Muscle of leg (tissue), 11 donors: ENCODE data around the gene SWT1. TPM values are rescaled to one million over a fixed set of nuclear protein-coding genes. Genes with fewer than 3 reads are reported as not detected.
"Not testable (repeated sequence)": the region's sequence is repeated elsewhere in the genome, so short reads cannot be mapped to it uniquely, and the experiment has no call there.

Experiments used
- DNase-seq: peaks from one replicate; pipeline ENCODE4 v3.0.0; 2013
- H3K27ac ChIP-seq: one replicate; pipeline ENCODE4 v1.5.1; 2013; ENCODE audit warnings: mild to moderate bottlenecking, low read length, control low read depth
- H3K27me3 ChIP-seq: one replicate; pipeline ENCODE4 v1.6.1; 2013; ENCODE audit warnings: low read length; ENCODE audit not compliant: control insufficient read depth, insufficient read depth
- H3K36me3 ChIP-seq: one replicate; pipeline ENCODE4 v1.6.1; 2013; ENCODE audit warnings: low read length; ENCODE audit not compliant: control insufficient read depth, insufficient read depth
- H3K4me1 ChIP-seq: one replicate; pipeline ENCODE4 v1.6.1; 2013; ENCODE audit warnings: low read length; ENCODE audit not compliant: control insufficient read depth, insufficient read depth
- H3K4me3 ChIP-seq: one replicate; pipeline ENCODE4 v1.5.1; 2013; ENCODE audit warnings: low read length, control low read depth
- H3K9me3 ChIP-seq: replicated peaks from 2 replicates; pipeline ENCODE4 v1.6.1; 2013; ENCODE audit warnings: low read depth, low read length; ENCODE audit not compliant: control insufficient read depth
- WGBS: methylation state at CpG from one replicate; pipeline ENCODE4 v1.1.5; 2013; ENCODE audit warnings: missing lambda C conversion rate; ENCODE audit not compliant: insufficient coverage; 5-methylcytosine and 5-hydroxymethylcytosine counted together
- polyA plus RNA-seq, 8 donors: library from polyadenylated mRNA; unstranded; fragments of 120-200 nt; gene quantifications; one replicate each; pipeline versions ENCODE4 v1.2.1 to v1.2.3, GENCODE V29; 2013; ENCODE audit warnings: inconsistent platforms in 1 of 8, low replicate concordance in 1 of 8; ENCODE audit not compliant: insufficient read length in 8 of 8, insufficient read depth in 1 of 8
- total RNA-seq: library from RNA; stranded (reverse); fragments of 120-200 nt; gene quantifications from one replicate; pipeline ENCODE4 v1.2.4, GENCODE V29; 2013

SWT1 gene
- total and polyA plus RNA-seq, 9 donors, result 4.9 to 9.5 (median 5.8) TPM

DNA sequence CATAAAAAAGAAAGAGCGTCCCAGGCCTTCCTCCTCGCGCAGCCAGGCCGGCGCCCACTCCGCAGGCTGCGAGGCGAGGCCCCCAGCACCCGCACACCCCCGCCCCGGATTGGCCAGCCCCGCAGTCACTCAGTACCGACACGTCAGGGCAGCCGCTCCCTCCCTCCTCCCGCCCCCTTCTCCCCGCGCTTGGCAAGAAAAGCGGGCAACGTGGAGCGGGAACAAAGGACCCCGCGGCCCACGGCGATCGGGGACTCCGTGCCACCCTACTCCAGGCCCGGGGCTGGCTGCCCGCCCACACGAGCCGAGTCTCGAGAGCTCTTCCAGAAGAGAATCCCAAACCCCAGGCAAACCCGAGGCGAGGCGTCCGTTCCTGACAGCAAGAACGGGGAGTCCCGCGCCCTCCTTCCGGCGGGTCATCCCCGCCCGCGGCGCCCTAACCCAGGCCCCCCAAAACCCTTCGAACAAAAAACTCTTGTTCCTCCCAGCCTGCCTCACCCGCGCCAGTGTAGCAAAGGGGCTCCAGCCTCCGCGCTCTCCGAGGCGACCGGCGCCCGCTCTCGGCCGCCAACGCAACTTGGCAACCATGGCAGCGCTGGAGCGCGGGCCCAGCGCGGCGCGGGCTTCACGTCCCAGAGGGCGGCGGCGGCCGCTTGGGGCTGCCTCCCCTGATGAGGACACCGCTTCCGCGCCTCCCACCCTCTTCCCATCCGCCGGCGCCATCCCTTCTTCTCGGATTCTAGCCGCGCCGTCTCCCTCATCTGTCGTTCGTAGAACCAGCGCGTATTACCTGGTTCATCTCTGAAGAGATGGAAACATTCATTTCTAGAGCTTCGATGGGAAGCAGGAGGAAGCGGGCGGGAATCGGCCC is 159.4 kb downstream of the SWT1 start:
- under 1% methylated on average over 86 of the region's 88 CpGs for WGBS
- peaks cover 7% of the 10 kb centered on the region for H3K4me1 ChIP-seq
- no peaks in the 10 kb centered on the region for H3K36me3 ChIP-seq
- H3K9me3 ChIP-seq, result no peaks in the 10 kb centered on the region
- no peaks in the 10 kb centered on the region for H3K27me3 ChIP-seq
- peak overlapping the region; percentile 95 for H3K4me3 ChIP-seq
- DNase-seq, result peak; percentile 97
- H3K27ac ChIP-seq, result peak overlapping the region; percentile 98

DNA sequence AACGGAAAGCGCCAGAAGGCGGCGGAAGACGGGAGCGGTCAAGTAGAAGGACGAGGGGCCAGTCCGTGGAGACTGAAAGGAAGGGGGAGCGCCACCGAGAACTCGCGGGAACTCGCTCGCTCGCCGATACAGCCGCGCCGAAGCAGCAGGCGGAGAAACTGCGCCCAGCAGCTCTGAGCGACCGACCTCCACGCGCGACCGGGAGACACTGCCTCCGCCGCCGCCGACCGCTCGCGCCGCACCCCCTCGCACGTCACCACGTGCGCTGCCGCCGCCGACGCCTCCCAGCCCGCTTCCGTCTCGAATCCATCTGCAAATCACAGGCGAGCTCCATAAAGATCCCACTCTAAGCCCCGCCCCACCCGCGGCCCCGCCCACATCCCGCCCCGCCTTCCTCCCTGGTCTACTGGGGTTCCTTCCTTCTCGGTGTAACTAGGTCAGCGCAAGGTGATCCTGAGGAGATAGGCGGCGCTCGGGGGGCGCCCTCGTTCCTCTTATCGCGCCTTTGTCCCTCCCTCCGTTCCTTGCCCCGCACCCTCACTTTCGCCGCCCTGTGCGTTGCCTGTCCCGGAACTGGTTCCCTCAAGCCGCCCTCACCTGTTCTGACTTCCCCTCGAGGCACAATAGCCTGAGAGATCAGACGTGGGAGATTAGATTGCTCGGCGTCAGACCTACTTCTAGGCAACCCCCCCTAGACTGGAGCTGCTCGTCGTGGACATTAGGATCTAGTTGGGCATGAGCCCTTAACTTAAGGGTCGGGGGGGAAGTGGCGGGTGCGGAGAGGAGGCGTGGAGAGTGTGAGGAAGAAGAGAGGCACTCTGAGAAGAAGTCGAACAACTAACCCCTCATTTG is 160.3 kb downstream of the SWT1 start, which contains the start of gene IVNS1ABP:
Gene IVNS1ABP, minus strand, starts transcription at position 210 of the 852 bp plus-strand sequence. CDS start 7,750 bp downstream, outside the sequence.
- WGBS, result under 1% methylated on average over 70 of the region's 80 CpGs
- Histone ChIP-seq H3K27me3 (no peaks in the 10 kb centered on the region), H3K4me1 (peaks cover 7% of the 10 kb centered on the region), H3K9me3 (no peaks in the 10 kb centered on the region), H3K27ac (peak within 1 kb of the TSS; percentile 98), H3K36me3 (no peaks in the 10 kb centered on the region), H3K4me3 (peak within 1 kb of the TSS; percentile 95)
- DNase-seq, result peak; percentile 98

DNA sequence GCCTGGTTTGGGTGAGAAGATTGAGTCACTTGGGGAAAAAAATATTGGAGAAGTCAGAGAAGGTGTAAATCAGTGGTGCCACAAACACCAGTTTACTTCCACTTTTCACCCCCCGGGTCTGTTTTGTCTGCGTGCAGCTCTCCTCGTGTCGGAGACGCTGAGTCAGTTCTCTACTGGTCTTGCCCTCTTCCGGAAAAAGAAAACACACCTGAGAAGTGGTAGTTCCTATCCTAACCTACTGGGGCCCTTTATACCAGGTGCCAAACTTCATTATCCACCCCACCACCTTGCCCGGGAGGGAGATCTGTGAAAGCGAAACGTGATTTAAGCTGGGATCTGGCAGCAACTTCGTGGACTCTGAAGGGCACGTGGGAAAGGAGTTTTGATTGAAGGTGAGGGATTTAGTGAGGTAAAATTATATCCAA is 160.9 kb downstream of the SWT1 start:
- Histone ChIP-seq H3K27ac (peak overlapping the region; percentile 94), H3K9me3 (no peaks in the 10 kb centered on the region), H3K27me3 (no peaks in the 10 kb centered on the region), H3K4me1 (peaks cover 7% of the 10 kb centered on the region), H3K4me3 (peak overlapping the region; percentile 80), H3K36me3 (no peaks in the 10 kb centered on the region)
- 35% methylated on average over 10 of the region's 11 CpGs for WGBS
- DNase-seq, result peak; percentile 71

DNA sequence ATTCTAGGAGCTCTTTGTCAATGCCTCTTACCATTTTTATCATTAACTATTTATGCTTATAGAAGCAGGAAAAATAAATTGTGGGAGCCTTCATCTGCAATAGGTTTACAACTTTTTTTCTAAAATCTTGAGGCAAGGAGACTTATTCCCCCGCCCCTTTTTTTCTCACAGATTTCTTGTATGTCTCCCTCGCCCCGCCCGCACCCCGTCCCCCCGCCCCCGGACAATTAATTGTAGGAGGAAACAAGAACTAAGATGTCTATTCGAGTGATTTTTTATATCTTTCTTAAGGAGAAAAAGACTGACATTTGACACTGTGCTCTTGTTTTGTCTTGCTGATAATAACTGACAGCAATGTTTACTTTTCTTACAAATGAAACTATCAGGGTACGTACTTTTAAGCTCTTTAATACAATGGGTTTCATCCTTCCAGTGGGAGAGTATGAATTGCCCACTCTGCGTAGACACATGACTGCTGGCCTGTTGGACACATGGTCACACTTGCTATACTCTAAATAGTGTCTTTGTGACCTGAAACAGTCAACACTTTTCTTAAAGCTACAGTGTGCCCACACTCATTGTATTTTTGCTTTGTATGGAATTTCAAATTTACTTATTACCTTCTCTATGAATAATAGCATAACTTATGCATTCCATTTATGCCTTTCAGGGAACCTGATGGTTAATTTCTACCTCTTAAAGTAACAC is 161.6 kb downstream of the SWT1 start:
- no CpG with 5 or more reads among the region's 10 CpGs for WGBS
- Histone ChIP-seq H3K27ac (peak overlapping the region; percentile 94), H3K4me1 (peaks cover 7% of the 10 kb centered on the region), H3K27me3 (no peaks in the 10 kb centered on the region), H3K36me3 (no peaks in the 10 kb centered on the region), H3K9me3 (no peaks in the 10 kb centered on the region), H3K4me3 (no peak overlapping the region)
- no peak for DNase-seq

DNA sequence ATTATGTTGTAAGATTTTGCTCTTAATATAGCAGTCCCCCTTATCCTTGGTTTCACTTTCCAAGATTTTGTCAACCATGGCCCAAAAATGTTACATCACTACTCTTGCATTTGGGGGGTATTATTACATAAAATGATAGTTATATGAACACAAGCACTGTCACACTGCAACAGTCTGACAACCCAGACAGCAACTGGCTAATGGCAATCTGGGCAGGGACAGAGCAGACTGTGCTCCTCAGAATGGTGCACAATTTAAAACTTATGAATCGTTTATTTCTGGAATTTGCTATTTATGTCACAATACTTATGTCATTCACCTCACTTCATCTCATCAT is 162.1 kb downstream of the SWT1 start:
- H3K9me3 ChIP-seq, result no peaks in the 10 kb centered on the region
- no peaks in the 10 kb centered on the region for H3K27me3 ChIP-seq
- H3K4me3 ChIP-seq, result no peak overlapping the region
- DNase-seq, result no peak
- H3K36me3 ChIP-seq, result no peaks in the 10 kb centered on the region
- H3K27ac ChIP-seq, result no peak overlapping the region
- WGBS, result no CpG with 5 or more reads among the region's 1 CpG
- peaks cover 7% of the 10 kb centered on the region for H3K4me1 ChIP-seq

DNA sequence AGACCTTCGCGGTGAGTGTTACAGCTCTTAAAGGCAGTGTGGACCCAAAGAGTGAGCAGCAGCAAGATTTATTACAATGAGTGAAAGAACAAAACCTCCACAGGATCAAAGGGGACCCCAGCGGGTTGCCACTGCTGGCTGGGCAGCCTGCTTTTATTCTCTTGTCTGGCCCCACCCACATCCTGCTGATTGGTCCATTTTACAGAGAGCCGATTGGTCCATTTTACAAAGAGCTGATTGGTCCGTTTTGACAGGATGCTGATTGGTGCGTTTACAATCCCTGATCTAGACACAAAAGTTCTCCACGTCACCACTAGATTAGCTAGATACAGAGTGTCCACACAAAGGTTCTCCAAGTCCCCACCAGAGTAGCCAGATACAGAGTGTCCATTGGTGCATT is 164.1 kb downstream of the SWT1 start:
- not testable (repeated sequence) for H3K36me3 ChIP-seq, H3K27me3 ChIP-seq, DNase-seq, H3K9me3 ChIP-seq, H3K4me3 ChIP-seq, H3K4me1 ChIP-seq, H3K27ac ChIP-seq
- 100% methylated on average over 3 of the region's 7 CpGs for WGBS

DNA sequence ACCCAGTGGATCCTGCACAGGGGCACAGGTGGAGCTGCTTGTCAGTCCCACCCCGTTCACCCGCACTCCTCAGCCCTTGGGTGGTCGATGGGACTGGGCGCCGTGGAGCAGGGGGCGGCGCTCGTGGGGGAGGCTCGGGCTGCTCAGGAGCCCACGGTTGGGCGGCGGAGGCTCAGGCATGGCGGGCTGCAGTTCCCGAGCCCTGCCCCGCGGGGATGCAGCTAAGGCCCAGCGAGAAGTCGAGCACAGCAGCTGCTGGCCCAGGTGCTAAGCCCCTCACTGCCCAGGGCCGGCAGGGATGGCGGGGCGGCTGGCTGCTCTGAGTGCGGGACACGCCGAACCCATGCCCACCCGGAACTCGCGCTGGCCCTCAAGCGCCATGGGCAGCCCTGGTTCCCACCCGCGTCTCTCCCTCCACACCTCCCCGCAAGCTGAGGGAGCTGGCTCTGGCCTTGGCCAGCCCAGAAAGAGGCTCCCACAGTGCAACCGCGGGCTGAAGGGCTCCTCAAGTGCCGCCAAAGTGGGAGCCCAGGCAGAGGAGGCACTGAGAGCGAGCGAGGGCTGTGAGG is 164.8 kb downstream of the SWT1 start:
- H3K36me3 ChIP-seq, H3K4me3 ChIP-seq, H3K27me3 ChIP-seq, H3K27ac ChIP-seq, H3K4me1 ChIP-seq, DNase-seq, H3K9me3 ChIP-seq: not testable (repeated sequence)
- 97% methylated on average over 35 of the region's 36 CpGs for WGBS

DNA sequence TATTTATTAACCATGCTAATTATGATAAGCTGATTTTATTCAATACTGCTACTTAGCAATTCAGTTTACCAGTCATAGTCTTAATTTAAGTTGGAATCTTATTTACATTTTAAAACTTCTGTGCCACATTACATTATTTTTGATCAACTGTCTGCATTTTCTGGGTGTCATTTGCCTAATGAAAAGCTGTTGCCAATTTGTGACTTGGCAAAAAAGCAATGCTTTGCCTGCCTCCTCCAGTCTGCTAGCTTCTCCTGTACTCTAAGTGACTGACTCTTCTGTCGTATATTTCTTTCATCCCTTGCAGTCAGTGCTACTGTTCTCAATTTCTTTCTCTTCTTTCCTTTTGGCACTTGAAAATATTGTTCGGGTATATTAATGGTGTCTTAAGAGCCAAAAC is 165.7 kb downstream of the SWT1 start:
- Histone ChIP-seq H3K36me3 (no peaks in the 10 kb centered on the region), H3K9me3 (no peaks in the 10 kb centered on the region), H3K4me3 (no peak overlapping the region), H3K4me1 (peaks cover 5% of the 10 kb centered on the region), H3K27ac (no peak overlapping the region), H3K27me3 (no peaks in the 10 kb centered on the region)
- DNase-seq, result no peak
- WGBS, result no CpG with 5 or more reads among the region's 2 CpGs

DNA sequence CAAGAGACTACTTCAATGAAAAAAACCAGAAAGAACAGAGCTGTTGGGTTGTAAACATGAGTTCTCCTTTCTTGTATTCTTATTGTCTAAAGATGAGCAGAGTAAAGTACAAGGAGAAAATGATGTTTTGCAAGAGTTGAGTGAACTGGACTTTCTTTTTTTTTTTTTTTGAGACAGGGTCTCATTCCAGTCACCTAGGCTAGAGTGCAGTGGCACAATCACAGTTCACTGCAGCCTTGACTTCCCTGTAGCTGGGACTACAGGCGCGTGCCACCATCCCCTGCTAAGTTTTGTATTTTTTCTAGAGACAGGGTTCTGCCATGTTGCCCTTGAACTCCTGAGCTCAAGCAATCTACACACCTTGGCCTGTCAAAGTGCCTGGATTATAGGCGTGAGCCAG is 167.2 kb downstream of the SWT1 start:
- Histone ChIP-seq H3K4me1 (no peaks in the 10 kb centered on the region), H3K27ac (no peak overlapping the region), H3K27me3 (no peaks in the 10 kb centered on the region), H3K36me3 (no peaks in the 10 kb centered on the region), H3K9me3 (no peaks in the 10 kb centered on the region), H3K4me3 (no peak overlapping the region)
- WGBS, result 87% methylated on average over 3 of the region's 3 CpGs
- no peak for DNase-seq
